GM18867 (cell line): ENCODE measurements around the gene DRD2.
"Not testable (repeated sequence)": the region's sequence is repeated elsewhere in the genome, so short reads cannot be mapped to it uniquely, and the experiment has no call there.

ENCODE experiments used
- ATAC-seq: cut with Tn5 transposase; IDR thresholded peaks from one replicate; pipeline ENCODE4 v1.9.1; 2021; ENCODE audit warnings: mild to moderate bottlenecking, moderate library complexity; ENCODE audit not compliant: unreplicated experiment

DRD2 gene

GRCh38 chr11:113475160-113475761 is at the start of gene DRD2:
Gene DRD2 (minus strand): TSS chr11:113475398. CDS start chr11:113424651, 50,747 bp downstream.
- ATAC-seq, result no peak

- not testable (repeated sequence) for ATAC-seq
These were observed 48.7 kb upstream of the DRD2 start for GRCh38 chr11:113523906-113524305.

- no peak for ATAC-seq
These were observed 46.7 kb upstream of the DRD2 start for GRCh38 chr11:113521737-113522517.

- ATAC-seq, result no peak
These were observed 44.9 kb upstream of the DRD2 start for GRCh38 chr11:113519989-113520613.

- ATAC-seq, result no peak
These were observed 43.7 kb upstream of the DRD2 start for GRCh38 chr11:113518716-113519495.

GRCh38 chr11:113517361-113517760 is 42.2 kb upstream of the DRD2 start:
- ATAC-seq, result no peak

GRCh38 chr11:113514856-113515255 is 39.7 kb upstream of the DRD2 start:
- ATAC-seq, result no peak

GRCh38 chr11:113507341-113507740 is 32.1 kb upstream of the DRD2 start:
- no peak for ATAC-seq

GRCh38 chr11:113506893-113507292 is 31.7 kb upstream of the DRD2 start:
- no peak for ATAC-seq

- no peak for ATAC-seq
These were observed 31.3 kb upstream of the DRD2 start for GRCh38 chr11:113506461-113506860.

- ATAC-seq, result no peak
These were observed 30.6 kb upstream of the DRD2 start for GRCh38 chr11:113505541-113506375.

GRCh38 chr11:113505046-113505445 is 29.8 kb upstream of the DRD2 start:
- no peak for ATAC-seq

- ATAC-seq, result no peak
These were observed 29.4 kb upstream of the DRD2 start for GRCh38 chr11:113504586-113504985.

- ATAC-seq, result no peak
These were observed 28.9 kb upstream of the DRD2 start for GRCh38 chr11:113504071-113504470.

GRCh38 chr11:113497066-113497910 is 22.1 kb upstream of the DRD2 start:
- no peak for ATAC-seq

GRCh38 chr11:113496026-113496651 is 20.9 kb upstream of the DRD2 start:
- no peak for ATAC-seq

GRCh38 chr11:113494021-113494420 is 18.8 kb upstream of the DRD2 start:
- ATAC-seq, result no peak

- no peak for ATAC-seq
These were observed 18.0 kb upstream of the DRD2 start for GRCh38 chr11:113493206-113493605.

- no peak for ATAC-seq
These were observed 13.7 kb upstream of the DRD2 start for GRCh38 chr11:113488931-113489351.
